ENCODE measurements around the gene PPARA. TPM values are rescaled to one million over a fixed set of nuclear protein-coding genes. Genes with fewer than 3 reads are reported as not detected.
A peak's percentile ranks its signal among the peaks of the same experiment; 100 is the strongest.

The PPARA gene
- total and polyA plus RNA-seq, 7 donors: 11.0 to 55.8 (median 37.3) TPM

DNA sequence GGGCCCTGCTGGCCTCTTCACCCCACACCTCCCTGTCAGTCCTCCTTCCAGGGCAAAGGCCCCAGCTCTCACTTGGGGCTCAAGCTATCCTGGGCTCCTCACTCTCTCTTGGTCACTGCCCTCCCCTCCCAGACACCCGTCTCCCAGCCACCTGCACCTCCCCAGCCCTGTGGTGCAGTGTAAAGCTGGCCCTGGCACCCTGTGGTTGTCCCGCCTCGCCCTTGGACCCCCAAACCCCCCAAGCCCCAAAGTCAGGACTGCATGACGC is 16.8 kb upstream of the PPARA start:
- no peaks in the 10 kb centered on the region for H3K36me3 ChIP-seq (ENCODE audit: insufficient read depth in 1 of 2, low read depth in 1 of 2)
- no peak overlapping the region for H3K4me3 ChIP-seq
- H3K27me3 ChIP-seq (ENCODE audit: insufficient read depth in 3 of 3, low read length in 2 of 3): no peaks in the 10 kb centered on the region
- no peak for ATAC-seq
- H3K4me1 ChIP-seq: no peaks in the 10 kb centered on the region
- 91 to 96% (median 95%) methylated on average over 4 of the region's 4 CpGs for WGBS, 3 donors
- DNase-seq: no peak
- H3K9me3 ChIP-seq: no peaks in the 10 kb centered on the region
- TF ChIP-seq, protein P1, sequence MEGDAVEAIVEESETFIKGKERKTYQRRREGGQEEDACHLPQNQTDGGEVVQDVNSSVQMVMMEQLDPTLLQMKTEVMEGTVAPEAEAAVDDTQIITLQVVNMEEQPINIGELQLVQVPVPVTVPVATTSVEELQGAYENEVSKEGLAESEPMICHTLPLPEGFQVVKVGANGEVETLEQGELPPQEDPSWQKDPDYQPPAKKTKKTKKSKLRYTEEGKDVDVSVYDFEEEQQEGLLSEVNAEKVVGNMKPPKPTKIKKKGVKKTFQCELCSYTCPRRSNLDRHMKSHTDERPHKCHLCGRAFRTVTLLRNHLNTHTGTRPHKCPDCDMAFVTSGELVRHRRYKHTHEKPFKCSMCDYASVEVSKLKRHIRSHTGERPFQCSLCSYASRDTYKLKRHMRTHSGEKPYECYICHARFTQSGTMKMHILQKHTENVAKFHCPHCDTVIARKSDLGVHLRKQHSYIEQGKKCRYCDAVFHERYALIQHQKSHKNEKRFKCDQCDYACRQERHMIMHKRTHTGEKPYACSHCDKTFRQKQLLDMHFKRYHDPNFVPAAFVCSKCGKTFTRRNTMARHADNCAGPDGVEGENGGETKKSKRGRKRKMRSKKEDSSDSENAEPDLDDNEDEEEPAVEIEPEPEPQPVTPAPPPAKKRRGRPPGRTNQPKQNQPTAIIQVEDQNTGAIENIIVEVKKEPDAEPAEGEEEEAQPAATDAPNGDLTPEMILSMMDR (IDR thresholded peaks at IDR 0.05): no peak
- intact Hi-C loops (cut with DNase I): no loop called here
- H3K27ac ChIP-seq: no peak overlapping the region

DNA sequence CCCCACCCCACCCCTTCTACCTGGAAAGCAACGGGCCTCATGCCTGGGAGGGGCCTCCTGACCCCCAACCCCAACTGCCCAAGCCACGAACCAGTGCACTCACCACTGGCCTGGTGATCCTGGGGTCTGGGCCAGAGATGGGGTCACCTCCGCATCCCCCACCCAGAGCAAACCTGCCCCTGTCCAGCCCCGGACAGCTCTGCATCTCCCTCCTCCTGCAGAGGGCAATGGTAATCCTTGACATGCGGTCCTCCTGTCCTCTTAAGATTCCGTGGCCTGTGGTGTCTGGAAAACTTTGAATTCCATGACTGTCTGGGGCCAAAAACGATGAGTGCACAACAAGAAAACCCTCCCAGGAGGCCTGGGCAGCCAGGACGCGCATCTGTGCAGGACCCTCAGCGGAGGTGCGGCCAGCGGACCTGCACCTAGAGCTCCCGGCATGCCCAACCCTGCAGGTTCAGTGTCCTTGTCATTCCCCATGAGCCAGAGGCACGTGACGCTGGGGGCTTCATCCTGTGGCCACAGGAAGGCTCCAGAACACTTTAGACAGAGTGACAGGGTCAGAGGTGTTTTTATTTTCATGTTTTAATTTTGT is 16.1 kb upstream of the PPARA start:
- ATAC-seq: no peak
- no peaks in the 10 kb centered on the region for H3K36me3 ChIP-seq (ENCODE audit: insufficient read depth in 1 of 2, low read depth in 1 of 2)
- H3K27me3 ChIP-seq (ENCODE audit: insufficient read depth in 3 of 3, low read length in 2 of 3): no peaks in the 10 kb centered on the region
- no peak overlapping the region for H3K4me3 ChIP-seq
- no peak overlapping the region for H3K27ac ChIP-seq
- no peaks in the 10 kb centered on the region for H3K9me3 ChIP-seq
- no peaks in the 10 kb centered on the region for H3K4me1 ChIP-seq
- TF ChIP-seq, protein P1 (IDR thresholded peaks at IDR 0.05): no peak
- WGBS, 3 donors: 85 to 90% (median 89%) methylated on average over 15 of the region's 15 CpGs
- intact Hi-C loops (cut with DNase I): no loop called here
- peak in 1 of 2 donors; percentile 10 for DNase-seq

DNA sequence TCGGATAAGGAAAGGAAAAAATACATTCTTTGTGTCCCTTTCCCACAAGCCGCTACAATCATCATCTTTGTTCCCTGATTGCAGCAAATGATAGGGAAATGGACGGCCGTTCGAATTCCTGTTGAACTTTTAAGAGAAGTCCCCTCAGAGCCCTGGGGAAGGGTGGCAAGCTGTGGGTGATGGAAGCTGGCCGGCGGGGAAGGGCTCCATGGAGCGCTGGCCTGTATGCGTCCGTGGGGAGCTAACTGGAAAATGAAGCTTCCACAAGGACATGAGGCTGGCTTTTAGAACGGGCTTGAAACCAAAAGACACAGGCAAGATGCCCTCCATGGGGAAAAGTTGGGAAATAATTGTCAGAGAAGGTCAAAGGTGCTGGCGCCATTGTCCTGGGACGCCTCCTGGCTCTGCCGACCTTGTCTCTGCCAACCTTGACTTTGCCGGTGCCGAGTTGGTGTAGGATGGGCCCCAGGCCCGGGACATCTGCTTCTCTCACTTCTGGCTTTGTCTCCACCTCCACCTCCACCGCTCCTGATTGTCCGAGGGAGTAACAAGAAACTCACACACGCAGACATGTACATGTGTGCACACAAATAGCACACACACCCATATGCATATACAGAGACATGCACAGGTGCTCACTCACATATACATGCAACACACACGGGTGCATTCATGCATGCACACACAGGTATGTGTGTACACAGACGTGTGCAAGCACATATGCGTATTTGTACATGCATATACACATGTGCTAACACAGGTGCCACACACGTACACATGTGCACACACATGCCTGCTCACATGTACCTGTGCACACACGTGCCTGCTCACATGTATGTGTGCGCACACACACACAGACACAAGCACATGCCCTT is 14.5 kb upstream of the PPARA start:
- Histone ChIP-seq H3K4me3 (no peak overlapping the region), H3K4me1 (no peaks in the 10 kb centered on the region), H3K36me3 (ENCODE audit: insufficient read depth in 1 of 2, low read depth in 1 of 2) (no peaks in the 10 kb centered on the region), H3K27me3 (ENCODE audit: insufficient read depth in 3 of 3, low read length in 2 of 3) (no peaks in the 10 kb centered on the region), H3K9me3 (no peaks in the 10 kb centered on the region), H3K27ac (no peak overlapping the region)
- intact Hi-C loops (cut with DNase I): no loop called here
- no peak for DNase-seq
- ATAC-seq: no peak
- TF ChIP-seq, protein P1 (IDR thresholded peaks at IDR 0.05): no peak
- WGBS, 3 donors: 74 to 79% (median 77%) methylated on average over 26 of the region's 26 CpGs

DNA sequence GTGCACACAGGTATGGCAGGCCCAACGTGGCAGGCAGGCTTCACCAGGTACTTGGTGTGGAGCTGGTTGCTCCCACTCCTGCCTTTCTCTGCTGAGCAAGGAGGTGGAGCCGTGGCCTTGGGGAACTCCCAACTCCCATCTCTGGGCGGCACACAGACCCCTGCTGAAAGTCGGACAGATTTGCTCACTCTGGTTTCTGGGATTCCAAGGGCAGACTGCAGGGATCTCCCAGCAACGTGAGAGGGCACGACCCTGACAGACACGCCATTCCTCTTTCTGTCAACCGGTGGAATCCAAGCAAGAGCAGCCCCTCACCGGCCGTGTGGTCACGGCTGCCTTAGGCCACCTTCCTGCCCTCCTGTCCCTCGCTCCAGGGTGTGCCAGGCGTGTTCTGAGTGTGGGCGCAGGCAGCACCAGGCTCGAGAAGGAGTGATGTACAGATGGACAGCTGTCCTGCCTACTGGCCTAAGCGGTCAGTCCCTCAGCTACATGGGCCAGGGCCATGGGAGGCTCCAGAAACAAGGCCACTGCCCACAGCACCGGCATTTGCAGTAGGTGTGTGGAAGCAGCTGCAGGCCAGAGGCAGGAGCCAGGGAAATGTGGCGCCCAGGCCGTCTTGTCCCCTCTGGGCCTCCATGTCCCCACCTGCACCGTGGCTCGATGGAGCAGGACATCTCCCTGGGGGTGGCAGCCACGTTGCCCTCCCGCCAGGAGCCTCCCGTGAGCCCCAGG is 13.7 kb upstream of the PPARA start:
- WGBS, 3 donors: 76 to 88% (median 81%) methylated on average over 20 to 24 of the region's 24 CpGs
- DNase-seq: peak; percentile 15 to 43
- H3K27ac ChIP-seq: no peak overlapping the region

More for the DNA sequence above, 13.7 kb upstream of the PPARA start:
- Histone ChIP-seq H3K27me3 (ENCODE audit: insufficient read depth in 3 of 3, low read length in 2 of 3) (no peaks in the 10 kb centered on the region), H3K36me3 (ENCODE audit: insufficient read depth in 1 of 2, low read depth in 1 of 2) (no peaks in the 10 kb centered on the region), H3K4me1 (no peaks in the 10 kb centered on the region), H3K4me3 (no peak overlapping the region), H3K9me3 (no peaks in the 10 kb centered on the region)
- ATAC-seq: no peak
- intact Hi-C loops (cut with DNase I): no loop called here
- TF ChIP-seq, protein P1 (IDR thresholded peaks at IDR 0.05): no peak

Data from psoas muscle (tissue), 8 donors.